ENCODE results near the gene SLC2A4.
A peak's percentile ranks its signal among the peaks of the same experiment; 100 is the strongest.

The SLC2A4 gene

DNA sequence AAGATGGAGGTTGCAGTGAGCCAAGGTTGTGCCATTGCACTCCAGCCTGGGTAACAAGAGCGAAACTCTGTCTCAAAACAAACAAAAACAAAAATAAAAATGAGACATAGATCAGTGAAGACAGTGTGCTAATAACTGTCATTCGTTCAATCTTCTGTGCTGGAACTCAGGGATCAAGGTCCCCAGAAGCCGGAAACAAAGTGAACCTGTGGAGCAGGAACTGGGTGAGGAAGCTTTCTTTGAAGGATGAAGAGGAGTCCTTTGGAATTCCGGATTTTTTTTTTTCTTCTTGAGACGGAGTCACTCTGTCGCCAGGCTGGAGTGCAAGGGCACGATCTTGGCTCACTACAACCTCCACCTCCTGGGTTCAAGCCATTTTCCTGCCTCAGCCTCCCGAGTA, 2.1 kb upstream of the SLC2A4 start:
- DNase-seq, result no peak

DNA sequence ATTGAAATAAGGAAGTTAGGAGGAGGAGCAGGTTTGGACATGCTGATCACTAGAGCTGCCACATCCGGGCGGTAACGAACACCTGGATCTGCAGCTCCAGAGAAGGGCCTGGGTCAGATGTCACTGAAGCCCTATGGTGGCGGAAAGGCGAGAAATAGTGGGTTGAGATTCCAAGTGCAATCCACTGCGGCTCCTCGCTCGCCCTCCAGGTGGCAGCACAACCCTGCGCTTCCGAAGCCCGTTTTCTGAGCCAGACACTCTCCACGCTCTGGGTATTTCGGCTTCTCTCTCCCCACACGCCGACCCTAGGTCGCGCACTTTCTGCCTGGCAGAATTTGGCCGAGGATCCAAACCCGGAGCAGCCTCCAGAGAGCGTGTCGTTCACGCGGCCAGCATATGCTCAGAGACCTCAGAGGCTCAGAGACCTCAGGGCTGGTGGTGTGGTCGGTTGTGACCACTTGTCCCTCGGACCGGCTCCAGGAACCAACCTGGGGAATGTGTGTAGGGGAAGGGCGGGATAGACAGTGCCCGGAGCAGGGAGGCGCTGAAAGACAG, 922 bp upstream of the SLC2A4 start:
- DNase-seq, result peak; percentile 80 to 83

DNA sequence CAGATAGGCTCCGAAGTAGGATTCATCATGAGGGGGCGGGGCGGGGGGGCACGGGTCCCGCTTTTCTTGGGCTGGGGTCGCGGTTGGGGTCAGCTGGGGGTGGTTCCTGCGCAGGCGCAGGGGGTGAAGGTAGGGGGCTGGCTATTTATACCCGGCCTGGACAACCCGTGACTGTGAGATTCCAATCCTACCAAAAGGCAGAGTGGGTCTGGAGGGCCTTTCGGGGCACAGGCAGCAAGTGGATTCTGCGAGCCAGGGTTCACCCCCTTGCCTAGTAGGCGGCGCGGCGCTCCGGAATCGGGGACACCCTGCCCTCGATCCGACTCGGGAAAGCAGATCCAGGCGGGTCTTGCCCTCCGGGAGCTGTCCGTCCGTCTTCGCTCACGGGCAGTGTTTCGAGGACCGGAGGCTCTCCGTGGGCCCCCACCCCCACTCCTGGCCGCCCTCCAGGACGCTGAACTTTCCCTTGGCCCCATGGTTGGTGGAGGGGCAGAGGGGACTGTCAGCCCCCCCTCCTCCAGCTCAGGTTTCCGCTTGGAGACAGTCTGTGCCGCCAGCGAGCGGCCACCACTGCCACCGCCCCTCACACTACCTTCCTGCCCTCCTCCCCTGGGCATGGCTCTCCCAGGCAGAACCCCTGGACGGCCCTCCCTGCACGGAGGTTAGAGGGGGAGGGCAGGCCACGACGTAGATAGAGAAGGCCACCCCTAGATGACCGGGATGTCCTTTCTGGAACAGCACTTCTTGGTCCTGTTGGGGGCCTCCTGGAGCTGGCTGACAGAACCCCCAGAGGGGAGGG, 634 bp downstream of the SLC2A4 start:
- DNase-seq, result no peak

DNA sequence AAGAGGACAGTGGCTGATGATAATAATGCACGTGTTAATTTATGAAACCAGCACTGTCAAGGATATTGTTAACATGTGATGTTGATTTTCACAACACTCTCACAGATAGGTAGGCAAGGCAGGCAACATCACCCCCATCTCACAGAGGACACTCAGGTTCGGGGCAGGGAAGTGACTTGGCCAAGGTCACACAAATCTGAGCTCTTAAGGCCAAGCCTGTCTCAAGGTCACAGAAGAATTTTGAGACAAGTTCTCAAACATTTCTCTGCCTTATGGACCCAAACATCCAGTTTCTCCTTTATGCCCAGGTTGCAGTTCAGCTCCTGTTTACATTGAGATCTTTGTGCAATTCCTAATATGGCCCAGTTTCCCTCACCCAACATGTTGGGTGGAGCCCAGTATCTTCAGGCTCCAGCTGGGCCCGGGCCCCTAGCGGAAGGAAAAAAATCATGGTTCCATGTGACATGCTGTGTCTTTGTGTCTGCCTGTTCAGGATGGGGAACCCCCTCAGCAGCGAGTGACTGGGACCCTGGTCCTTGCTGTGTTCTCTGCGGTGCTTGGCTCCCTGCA, 1.3 kb downstream of the SLC2A4 start:
- peak; percentile 24 to 35 for DNase-seq

DNA sequence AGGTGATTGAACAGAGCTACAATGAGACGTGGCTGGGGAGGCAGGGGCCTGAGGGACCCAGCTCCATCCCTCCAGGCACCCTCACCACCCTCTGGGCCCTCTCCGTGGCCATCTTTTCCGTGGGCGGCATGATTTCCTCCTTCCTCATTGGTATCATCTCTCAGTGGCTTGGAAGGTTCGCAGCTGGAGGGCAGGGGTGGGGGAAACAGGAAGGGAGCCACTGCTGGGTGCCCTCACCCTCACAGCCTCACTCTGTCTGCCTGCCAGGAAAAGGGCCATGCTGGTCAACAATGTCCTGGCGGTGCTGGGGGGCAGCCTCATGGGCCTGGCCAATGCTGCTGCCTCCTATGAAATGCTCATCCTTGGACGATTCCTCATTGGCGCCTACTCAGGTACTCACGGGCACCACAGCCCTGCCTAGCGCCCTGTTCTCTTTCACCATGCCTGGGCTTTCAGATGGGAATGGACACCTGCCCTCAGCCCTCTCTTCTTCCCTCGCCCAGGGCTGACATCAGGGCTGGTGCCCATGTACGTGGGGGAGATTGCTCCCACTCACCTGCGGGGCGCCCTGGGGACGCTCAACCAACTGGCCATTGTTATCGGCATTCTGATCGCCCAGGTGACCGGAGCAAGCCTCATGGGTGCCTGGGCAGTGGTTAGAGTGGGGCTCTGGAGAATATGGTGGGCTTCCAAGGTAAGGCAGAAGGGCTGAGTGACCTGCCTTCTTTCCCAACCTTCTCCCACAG, 2.1 kb downstream of the SLC2A4 start:
- DNase-seq, result peak in 1 of 2 donors; percentile 36

DNA sequence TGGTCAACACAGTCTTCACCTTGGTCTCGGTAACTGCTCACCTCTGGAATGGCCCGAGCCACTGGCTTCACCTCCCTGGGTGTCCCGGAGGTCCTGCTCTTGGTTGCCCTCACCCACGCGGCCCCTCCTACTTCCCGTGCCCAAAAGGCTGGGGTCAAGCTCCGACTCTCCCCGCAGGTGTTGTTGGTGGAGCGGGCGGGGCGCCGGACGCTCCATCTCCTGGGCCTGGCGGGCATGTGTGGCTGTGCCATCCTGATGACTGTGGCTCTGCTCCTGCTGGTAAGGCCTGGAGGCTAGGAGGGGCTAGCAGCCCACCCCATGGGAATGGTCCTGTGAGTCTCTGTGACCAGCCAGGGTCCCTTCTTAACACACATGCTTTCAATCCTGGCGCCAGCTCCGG, 3.4 kb downstream of the SLC2A4 start:
- no peak for DNase-seq

DNA sequence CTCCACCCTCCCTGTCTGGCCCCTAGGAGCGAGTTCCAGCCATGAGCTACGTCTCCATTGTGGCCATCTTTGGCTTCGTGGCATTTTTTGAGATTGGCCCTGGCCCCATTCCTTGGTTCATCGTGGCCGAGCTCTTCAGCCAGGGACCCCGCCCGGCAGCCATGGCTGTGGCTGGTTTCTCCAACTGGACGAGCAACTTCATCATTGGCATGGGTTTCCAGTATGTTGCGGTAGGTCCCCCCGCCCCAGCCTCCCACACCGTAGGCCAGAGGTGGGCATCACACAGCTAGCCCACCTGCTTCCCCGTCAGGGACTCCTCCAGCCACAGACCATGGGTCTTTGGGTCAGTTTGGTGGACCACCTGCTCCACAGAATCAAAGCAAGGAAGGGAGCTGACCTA, 4.2 kb downstream of the SLC2A4 start:
- DNase-seq, result no peak

DNA sequence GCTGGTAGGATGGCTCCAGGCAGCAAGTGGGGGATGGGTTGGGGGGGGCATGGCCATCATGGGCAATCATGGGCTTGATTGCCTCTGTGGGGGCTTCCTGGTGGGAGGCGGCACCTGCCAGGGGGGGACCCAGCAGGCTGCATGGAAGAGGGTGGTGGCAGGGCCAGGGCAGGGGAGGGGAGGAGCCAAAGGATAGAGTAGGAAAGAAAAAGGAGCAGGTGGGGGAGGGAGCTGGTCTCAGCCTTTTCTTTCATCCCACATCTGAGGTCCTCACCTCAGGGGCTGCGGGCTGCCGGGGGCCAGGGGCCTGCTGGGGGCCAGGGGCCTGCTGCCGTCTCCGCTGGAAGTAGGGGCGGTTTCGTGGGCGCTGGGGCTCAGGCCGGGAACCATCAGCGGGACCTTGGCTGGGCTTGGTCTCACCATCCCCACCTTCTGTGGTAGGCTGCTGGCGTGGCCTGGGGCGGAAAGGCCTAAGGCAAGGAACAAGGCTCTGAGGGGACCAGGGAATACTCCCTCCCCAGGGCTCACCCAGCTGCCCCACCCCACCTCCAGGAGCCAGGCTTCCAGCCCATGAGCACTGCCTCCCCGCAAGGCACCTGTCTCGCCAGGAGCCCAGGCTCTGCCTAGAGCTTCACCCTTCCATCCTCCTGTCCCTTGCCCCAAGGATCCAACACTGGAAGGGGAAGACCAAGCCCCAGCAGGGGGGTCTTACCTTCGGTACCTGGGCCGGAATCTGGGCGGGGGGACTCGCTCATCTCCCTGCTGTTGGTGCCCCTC, 7.9 kb downstream of the SLC2A4 start:
- DNase-seq, result no peak

DNA sequence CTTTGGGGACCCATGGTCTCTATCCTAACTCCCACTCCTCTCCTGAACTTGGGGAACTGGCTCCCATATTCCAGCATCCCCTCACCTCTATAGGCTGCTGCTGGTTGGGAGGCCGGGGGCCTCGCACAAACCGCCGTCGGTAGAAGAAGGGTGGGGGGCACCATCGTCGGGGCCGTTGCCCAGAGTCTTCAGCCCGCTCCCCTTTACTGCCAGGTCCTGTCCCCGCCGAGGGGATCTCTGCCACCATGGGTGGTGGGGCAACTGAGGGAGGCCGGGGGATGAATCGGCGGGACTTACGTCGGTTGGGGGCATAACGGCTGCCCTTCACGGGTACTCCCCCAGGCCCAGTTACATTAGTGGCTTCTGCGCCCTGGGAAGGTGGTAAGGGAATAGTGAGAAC, 8.6 kb downstream of the SLC2A4 start:
- DNase-seq, result no peak

DNA sequence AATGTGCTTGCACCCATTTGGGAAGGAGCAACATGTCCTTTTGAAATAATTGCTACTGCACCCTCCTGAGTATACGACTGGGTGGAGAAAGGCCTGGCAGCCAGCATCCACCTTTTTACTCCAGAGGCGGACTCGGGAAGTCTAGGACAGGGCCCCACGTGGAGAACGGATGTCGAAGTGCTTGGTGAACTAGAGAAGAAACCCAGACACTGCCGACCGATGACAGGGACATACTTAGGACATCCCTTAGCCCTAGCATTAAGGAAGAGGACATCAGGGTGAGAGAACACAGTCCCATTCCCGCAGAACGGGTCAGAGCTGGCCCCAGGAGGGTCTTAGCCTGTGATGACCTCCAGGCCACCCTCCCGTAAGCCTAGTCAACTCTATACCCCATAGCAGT, 9.2 kb downstream of the SLC2A4 start:
- no peak for DNase-seq

DNA sequence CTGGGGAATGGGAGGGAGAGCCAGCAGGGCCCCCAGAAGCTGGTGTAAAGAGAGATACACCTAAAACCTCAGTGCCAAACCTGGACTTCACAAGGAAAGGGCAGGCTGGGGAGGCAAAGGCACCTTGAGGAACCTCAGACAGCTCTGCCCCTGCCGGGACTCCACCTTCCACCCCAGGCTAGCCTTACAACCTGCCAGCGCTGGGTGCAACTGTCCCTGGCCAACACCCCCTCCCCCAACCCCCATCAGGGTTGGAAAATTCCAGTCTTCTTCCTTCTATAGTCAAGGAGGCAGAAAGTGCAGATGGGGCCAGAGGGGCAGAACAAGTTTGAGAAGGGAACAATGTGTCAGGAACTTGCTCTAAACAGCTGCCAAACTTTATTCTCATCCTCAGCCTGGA, 10.7 kb downstream of the SLC2A4 start:
- no peak for DNase-seq

DNA sequence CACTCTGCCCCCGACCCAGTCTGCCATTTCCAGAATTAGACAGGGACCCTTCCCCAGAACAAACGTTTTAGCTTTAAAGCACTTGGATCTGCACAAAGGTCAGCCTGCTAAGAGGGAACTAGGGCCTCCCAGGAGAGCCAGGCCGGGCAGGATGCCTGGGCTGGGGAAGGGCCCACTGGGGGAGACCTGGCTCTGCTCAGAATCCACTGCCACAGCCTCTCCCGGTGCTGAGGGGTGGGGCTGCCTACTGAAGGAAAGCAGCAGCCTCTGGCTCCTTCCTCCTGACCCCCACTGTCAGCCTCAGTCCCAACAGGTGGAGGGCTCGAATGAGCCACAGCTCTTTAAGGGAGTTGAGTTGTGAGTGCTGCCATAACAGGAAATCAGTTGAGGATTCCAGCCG, 11.2 kb downstream of the SLC2A4 start:
- DNase-seq, result no peak

DNA sequence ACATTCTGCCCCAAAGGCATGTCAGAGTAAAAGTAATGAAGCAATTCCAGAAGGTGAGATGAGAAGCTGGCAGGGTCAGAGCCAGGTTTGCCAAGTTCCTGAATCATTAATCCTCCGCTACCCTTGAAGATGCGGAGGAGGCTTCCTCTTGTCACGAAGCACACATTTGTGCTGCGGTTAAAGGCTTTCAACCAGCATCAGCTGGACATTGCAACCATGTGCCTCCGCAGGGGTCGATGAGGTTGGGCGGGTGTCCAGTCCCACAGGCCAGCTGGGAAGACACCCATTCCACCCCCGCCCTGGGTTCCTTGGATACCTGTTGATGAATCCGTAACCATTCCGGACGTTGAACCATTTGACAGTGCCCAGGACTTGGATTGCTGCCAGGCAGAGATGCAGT, 11.6 kb downstream of the SLC2A4 start:
- no peak for DNase-seq

DNA sequence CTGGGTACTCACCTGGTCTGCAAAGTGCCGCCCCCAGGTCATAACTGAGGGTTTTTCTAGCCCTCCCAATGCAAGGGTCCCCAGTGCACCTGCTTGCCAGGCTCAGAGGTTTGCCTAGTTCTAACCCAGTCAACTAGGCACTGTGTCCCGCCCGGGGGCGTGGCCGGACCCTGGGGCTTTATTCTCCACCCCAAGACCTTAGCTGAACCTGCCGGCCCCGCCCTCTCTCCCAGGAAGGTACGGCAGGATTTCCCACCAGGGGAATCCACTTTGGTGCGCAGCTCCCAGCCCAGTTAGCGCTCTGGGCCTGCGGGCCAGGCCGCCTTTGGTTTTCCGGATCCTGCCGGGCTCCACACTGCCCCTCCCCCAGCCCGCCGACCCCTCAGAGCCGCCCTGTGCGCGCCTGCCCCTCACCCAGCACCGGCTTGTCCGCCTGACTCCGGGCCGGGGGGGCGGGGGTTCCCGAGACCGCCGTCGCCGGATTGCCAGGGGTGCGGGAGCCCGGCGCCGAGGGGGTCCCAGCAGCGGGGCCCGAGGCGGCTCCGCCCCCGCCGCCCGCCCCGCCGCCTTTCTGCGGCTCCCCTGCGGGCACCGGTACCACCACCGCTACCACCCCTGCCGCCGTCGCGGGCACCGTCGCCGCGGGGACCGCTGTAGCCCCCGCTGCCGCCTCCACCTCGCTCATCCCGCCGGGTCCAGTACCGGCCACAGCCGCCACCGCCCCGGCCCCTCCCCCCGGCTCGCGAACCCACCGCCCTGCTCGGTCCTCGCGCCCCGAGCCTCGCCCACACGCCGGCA, 12.5 kb downstream of the SLC2A4 start:
- DNase-seq, result no peak

DNA sequence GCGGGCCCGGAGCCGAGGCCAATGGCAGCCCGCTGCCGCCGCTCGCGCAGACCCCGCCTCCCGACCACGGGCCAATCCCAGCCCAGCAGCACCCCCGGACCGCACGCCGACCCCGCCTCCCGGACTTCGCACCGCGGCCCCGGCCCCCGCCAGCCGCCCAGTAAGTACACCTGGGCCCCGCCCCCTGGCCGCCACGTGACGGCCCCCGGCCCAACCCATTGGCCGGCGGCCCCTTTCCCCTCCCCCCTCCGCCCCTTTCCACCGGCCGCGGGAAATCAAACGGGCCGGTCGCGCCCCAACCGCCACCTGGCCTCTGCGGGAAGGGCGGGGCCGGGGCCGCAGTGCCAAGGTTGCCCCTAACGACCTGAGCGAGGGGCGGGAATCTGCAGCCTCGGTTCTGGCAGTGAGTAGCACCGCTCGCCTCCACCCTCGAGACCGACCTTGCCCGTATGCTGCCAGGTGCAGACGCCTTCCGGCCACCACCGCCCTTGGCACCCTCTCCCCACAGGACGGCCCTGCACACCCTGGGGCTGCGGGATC, 13.2 kb downstream of the SLC2A4 start, which contains the start of gene YBX2:
Gene YBX2 (minus strand): TSS at position 26 of the 540 bp plus-strand sequence. CDS start 139 bp downstream, outside the sequence.
- DNase-seq, result peak in 1 of 2 donors; percentile 36

DNA sequence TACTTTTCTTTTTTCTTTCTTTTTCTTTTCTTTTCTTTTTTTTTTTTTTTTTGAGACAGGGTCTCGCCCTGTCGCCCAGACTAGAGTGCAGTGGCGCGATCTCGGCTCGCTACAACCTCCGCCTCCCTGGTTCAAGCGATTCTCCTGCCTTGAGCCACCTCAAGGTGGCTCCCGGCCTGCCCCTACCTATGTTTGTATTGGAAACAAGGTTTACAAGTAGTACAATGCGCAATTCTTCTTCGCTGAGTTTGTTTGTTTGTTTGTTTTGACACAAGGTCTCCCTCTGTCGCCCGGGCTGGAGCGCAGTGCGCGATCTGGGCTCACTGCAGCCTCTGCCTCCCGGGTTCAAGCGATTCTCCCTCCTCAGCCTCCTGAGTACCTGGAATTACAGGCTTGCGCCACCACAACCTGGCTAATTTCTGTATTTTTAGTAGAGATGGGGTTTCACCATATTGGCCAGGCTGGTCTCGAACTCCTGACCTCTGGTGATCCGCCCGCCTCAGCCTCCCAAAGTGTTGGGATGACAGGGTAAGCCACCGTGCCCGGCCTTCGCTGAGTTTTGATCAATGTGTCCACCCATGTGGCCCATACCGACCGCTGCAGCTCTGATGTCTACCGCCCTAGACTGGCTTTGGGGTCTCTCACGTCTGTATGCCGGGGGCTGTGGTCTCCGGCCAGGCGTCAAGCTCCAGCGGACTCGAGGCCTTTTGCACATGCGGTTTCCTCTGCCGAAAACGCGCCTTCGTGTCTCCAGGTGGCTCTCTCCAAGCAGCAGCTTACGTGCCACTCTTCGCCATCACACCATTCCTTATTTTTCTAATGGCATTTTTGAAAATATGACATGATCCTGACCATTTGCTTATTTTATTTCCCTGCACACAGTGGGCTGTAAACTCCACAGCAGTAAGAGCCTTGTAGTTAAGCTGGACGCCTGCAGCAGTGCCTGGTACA, 14.0 kb downstream of the SLC2A4 start:
- DNase-seq, result no peak

DNA sequence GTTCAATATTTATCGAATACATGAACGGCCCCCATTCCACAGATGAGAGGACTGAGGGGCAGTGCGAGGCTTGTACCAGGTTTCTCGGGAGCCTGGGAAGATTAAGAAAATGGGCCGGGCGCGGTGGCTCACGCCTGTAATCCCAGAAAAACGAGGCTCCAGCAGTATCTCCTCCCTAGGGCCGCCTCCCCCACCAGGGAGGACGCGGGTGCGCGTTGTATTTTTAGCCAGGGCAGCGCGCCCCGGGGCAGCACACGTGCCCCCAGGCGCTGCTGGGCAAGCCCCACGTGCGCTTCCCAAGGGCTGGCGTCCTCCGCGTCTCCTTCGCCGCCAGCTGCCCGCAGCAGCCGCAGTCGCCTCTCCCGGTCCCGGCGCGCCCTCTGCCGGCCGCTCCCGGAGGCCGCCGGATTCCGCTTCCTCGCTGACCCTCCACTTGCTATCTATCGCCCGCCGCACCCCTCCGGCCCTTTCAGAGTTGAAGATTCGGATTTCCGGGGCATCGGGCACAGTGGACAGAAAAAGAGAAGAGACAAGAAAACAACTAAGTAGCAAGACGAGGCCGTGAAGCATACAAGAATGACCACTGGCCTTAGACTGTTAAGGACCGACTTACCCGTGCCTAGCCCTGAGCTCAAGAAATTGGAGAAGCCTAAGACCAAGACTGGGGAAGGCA, 14.8 kb downstream of the SLC2A4 start:
- peak; percentile 81 to 83 for DNase-seq

DNA sequence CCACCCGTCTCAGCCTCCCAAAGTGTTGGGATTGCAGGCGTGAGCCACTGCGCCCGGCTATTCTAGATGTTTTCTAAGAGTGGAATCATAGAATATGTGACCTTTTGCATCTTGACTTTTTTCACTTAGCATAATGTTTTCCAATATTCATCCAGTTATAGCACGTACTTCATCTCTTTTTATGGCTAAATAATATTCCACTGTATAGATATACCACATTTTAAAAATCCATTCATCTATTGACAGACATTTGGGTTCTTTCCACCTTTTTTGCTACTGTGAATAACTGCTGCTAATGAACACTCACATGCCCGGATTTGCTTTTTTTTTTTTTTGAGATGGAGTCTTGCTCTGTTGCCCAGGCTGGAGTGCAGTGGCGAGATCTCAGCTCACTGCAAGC, 22.7 kb downstream of the SLC2A4 start:
- no peak for DNase-seq

DNA sequence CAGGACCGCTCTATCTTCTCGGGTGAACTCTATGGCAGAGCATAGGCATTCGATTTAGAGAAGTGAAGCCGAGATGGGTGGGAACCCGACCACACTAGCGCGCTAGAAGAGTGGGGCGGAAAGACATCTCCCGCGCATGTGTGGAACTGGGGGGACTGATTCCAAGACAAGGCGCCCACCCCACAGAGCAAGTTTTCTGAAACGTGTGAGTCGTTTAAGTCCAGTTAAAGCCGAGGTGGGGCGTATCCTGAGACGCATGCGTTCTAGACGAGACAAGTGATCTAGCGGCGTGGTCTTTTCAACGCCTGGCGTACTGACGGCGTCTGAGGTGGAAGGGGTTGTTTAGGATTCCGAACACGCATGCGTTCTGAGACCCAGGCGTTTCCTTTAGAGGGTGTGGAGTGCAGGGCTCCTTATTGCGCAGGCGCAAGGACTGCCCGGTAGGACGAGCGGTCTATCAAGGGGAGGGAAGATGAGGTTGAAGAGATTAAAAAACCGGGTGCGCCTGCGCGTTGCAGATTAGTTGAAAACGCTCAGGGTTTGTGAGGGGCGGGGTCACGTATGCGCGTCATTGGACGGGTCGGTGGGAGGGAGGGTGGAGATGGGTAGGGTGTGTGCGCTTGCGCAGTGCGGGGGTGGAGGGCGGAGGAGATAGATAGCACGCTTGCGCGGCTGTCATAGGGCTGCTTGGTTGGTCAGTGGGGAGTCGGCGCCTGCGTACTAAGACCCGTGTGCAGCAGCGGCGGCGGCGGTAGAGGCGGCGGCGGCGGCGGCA, 25.6 kb downstream of the SLC2A4 start, which contains the start of gene EIF5A:
Gene EIF5A (plus strand): TSS at position 718 of the 775 bp plus-strand sequence. CDS start 2,008 bp downstream, outside the sequence.
- peak; percentile 100 for DNase-seq
